ENCODE data around the gene TPRA1. TPM values are rescaled to one million over a fixed set of nuclear protein-coding genes. Genes with fewer than 3 reads are reported as not detected.

TPRA1 gene
- total and polyA plus RNA-seq, 9 of the 15 experiments (the other 6 are each of a cell fraction or from before 2014, with no cell fraction given): 0.66 to 21.5 (median 11.1) TPM

DNA sequence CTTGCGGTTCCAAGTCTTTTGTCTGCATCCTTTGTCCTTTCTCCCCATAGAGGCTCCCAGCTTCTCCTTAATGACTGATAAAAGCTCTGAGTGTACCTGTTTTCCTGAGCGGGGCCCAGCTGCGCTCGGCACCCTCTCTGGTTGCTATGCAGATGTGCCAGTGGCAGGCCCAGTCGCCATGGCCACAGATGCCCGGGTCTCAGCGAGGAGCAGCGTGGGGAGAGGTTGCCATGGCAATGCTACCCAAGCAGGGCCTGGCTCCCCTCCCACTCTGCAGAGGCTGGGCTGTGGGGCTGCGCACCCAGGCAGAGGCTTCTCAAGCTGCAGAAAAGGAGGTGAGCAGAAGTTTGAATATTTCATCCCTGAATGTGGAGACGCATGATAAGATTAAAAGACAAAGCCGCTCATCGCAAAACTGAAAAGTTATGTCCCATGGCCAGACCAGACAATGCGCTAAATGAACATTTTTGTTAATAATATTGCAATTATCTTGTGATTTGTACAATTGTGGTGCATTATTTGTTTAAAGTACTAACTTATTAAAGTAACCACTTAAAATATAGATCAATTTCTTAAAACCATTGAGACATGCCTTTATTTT, 66.1 kb downstream of the TPRA1 start:
- FAIRE-seq (no peak), ATAC-seq (no peak), DNase-seq (ENCODE audit: extremely low read depth in 1 of 4, low spot score in 3 of 4) (no peak)
- no peak overlapping the region for H3K4me2 ChIP-seq (ENCODE audit: insufficient read depth, low read length)
- no peaks in the 10 kb centered on the region for H3K79me2 ChIP-seq (ENCODE audit: control insufficient read depth, insufficient read depth, low read length)
- WGBS (ENCODE audit: insufficient coverage, low coverage, missing lambda C conversion rate): 1% methylated on average over 13 of the region's 13 CpGs
- intact Hi-C loops (cut with micrococcal nuclease): no loop called here
- no TSS peak for BruUV-seq (replicated peaks)
- H2AFZ ChIP-seq (ENCODE audit: low read depth, low read length): no peak overlapping the region
- in situ Hi-C loops (cut with MboI): no loop called here
- no peak for TF ChIP-seq ARHGAP35 (IDR thresholded peaks at IDR 0.05; ENCODE audit: partially characterized antibody)
- TF ChIP-seq, protein P1, sequence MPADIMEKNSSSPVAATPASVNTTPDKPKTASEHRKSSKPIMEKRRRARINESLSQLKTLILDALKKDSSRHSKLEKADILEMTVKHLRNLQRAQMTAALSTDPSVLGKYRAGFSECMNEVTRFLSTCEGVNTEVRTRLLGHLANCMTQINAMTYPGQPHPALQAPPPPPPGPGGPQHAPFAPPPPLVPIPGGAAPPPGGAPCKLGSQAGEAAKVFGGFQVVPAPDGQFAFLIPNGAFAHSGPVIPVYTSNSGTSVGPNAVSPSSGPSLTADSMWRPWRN (IDR thresholded peaks at IDR 0.05; ENCODE audit: low read depth): no peak
- no peak for TF ChIP-seq MTF1 (CRISPR knock-in tag; IDR thresholded peaks at IDR 0.05; ENCODE audit: borderline replicate concordance)
- TF ChIP-seq SRSF7 (optimal IDR thresholded peaks at IDR 0.05; ENCODE audit: low read depth, low read length): no peak
- no peak for TF ChIP-seq CHCHD3 (CRISPR knock-in tag; IDR thresholded peaks at IDR 0.05)
- TF ChIP-seq RBM15 (IDR thresholded peaks at IDR 0.05; ENCODE audit: insufficient read depth, low read length): no peak
- no peak for TF ChIP-seq CBX2 (IDR thresholded peaks at IDR 0.05; ENCODE audit: insufficient read depth, low read length, poor library complexity, severe bottlenecking)
- TF ChIP-seq, protein P2, sequence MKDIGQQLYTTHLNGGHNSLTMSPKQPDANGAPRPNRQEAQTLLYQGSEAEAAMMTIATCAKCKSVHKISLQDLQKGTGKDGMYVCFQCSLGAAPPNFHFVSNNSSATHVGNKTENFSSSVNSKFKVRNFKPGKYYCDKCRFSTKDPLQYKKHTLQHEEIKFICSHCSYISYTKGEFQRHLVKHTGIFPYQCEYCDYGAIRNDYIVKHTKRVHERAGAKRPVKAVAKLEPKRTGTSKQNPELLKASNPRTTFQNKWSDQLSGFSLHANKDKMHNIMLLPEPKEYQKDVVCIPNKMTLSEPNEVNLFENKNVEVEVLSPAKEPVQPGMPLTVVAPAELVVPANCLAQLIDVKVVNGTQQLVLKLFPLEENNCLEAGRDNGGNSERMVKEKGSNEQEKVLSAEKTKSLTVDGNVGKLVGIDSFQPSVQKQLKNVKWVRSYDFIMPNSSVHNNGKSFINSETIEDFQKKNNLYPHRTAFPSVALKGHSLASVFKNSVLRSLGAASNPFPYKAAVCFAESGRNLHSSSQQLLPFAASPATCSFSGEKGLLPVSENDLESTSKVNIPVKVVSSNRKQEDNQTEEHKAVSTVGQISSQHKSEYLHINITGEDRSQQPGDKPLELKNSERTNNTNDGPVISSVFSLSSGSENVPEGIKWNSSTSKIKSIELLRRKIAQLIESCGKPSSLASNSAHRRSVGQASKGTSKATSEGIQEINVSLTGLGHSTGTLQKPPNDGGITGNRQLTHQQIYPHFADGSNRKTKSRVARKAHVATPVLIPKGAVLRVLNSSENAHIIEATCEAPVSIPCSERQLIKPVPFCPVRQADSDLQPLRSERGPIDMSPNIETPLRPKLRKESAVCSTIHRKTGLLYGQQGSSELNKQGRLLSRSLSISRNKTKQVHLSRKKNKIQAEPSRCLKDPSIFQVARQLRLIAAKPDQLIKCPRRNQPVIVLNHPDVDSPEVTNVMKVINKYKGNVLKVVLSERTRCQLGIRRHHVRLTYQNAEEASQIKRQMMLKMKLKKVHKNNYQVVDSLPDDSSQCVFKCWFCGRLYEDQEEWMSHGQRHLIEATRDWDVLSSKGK (CRISPR knock-in tag; IDR thresholded peaks at IDR 0.05): no peak
- no peak for TF ChIP-seq TRIM28 (IDR thresholded peaks at IDR 0.05)
- TF ChIP-seq, protein P3, sequence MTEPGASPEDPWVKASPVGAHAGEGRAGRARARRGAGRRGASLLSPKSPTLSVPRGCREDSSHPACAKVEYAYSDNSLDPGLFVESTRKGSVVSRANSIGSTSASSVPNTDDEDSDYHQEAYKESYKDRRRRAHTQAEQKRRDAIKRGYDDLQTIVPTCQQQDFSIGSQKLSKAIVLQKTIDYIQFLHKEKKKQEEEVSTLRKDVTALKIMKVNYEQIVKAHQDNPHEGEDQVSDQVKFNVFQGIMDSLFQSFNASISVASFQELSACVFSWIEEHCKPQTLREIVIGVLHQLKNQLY (CRISPR knock-in tag; conservative IDR thresholded peaks at IDR 0.05): no peak
- TF ChIP-seq C11orf30 (IDR thresholded peaks at IDR 0.05; ENCODE audit: low read depth): no peak
- no peak for TF ChIP-seq HCFC1 (IDR thresholded peaks at IDR 0.05; ENCODE audit: low read depth, low read length)
- TF ChIP-seq TCF7 (IDR thresholded peaks at IDR 0.05; ENCODE audit: borderline replicate concordance): no peak
- TF ChIP-seq ZSCAN32 (CRISPR knock-in tag; IDR thresholded peaks at IDR 0.05): no peak
- TF ChIP-seq RHOXF2B (CRISPR knock-in tag; conservative IDR thresholded peaks at IDR 0.05): no peak
- no peak for TF ChIP-seq YBX1 (IDR thresholded peaks at IDR 0.05)
- TF ChIP-seq, protein P4, sequence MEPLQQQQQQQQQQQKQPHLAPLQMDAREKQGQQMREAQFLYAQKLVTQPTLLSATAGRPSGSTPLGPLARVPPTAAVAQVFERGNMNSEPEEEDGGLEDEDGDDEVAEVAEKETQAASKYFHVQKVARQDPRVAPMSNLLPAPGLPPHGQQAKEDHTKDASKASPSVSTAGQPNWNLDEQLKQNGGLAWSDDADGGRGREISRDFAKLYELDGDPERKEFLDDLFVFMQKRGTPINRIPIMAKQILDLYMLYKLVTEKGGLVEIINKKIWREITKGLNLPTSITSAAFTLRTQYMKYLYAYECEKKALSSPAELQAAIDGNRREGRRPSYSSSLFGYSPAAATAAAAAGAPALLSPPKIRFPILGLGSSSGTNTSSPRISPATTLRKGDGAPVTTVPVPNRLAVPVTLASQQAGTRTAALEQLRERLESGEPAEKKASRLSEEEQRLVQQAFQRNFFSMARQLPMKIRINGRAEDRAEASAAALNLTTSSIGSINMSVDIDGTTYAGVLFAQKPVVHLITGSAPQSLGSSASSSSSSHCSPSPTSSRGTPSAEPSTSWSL (CRISPR knock-in tag; IDR thresholded peaks at IDR 0.05; ENCODE audit: borderline replicate concordance): no peak
- no peak for TF ChIP-seq ZNF830 (CRISPR knock-in tag; IDR thresholded peaks at IDR 0.05)
- H3K27me3 ChIP-seq (ENCODE audit: control insufficient read depth in 2 of 2, insufficient read depth in 2 of 2, low read length in 2 of 2): peaks cover 0 to 20% of the 10 kb centered on the region in 2 experiments; a peak in 2 of 5 replicates
- ChIA-PET CTCF (ENCODE audit: low intra/inter-chr PET ratio) (no interaction called here), POLR2A (no interaction called here)
- H3K9me3 ChIP-seq (replicated peaks; ENCODE audit: control insufficient read depth, insufficient read depth, low read depth, low read length): no peaks in the 10 kb centered on the region
- H3K4me3 ChIP-seq: no peak overlapping the region
- no peaks in the 10 kb centered on the region for H3K9me1 ChIP-seq (ENCODE audit: control insufficient read depth, insufficient read depth, low read length)
- no peaks in the 10 kb centered on the region for H3K4me1 ChIP-seq (replicated peaks in 1 of 2; ENCODE audit: control insufficient read depth in 2 of 2, insufficient read depth in 2 of 2, low read length in 2 of 2)
- H3K27ac ChIP-seq (ENCODE audit: extremely low read depth, low read depth, low read length): no peak overlapping the region
- H3K9ac ChIP-seq (ENCODE audit: insufficient read depth in 1 of 2, low read depth in 2 of 2, low read length in 2 of 2): no peak overlapping the region
- H3K36me3 ChIP-seq (ENCODE audit: control insufficient read depth, insufficient read depth, low read length): no peaks in the 10 kb centered on the region
- no peaks in the 10 kb centered on the region for H4K20me1 ChIP-seq (replicated peaks; ENCODE audit: control insufficient read depth, insufficient read depth, low read length)
